ENCODE measurements around the gene FOXP1. TPM values are rescaled to one million over a fixed set of nuclear protein-coding genes. Genes with fewer than 3 reads are reported as not detected.

Gene FOXP1
- total and polyA plus RNA-seq, 9 of the 15 experiments (the other 6 are each of a cell fraction or from before 2014, with no cell fraction given) = 7.7 to 34.5 (median 13.7) TPM

GRCh38 chr3:71416876-71417275 lies 166.7 kb downstream of the FOXP1 start (continued):
- peak; percentile 54 to 65 (median 58) for TF ChIP-seq CTCF (IDR thresholded peaks at IDR 0.05 in 2 of 3, conservative IDR thresholded peaks at IDR 0.05 in 1 of 3; ENCODE audit: insufficient read depth in 2 of 3, low read depth in 1 of 3, low read length in 3 of 3)
- no peak for TF ChIP-seq ATF7 (IDR thresholded peaks at IDR 0.05)
- peak; percentile 88 for TF ChIP-seq PRDM10 (IDR thresholded peaks at IDR 0.05; ENCODE audit: partially characterized antibody)
- TF ChIP-seq CBFA2T2 (conservative IDR thresholded peaks at IDR 0.05) = no peak
- no peak for TF ChIP-seq GABPB2 (CRISPR knock-in tag; conservative IDR thresholded peaks at IDR 0.05)
- TF ChIP-seq KDM1A (IDR thresholded peaks at IDR 0.05) = no peak
- TF ChIP-seq ETS1 (conservative IDR thresholded peaks at IDR 0.05; ENCODE audit: control insufficient read depth, low read depth, low read length) = no peak
- no peak for TF ChIP-seq HMG20A (CRISPR knock-in tag; conservative IDR thresholded peaks at IDR 0.05)
- no peak for TF ChIP-seq ZNF239 (CRISPR knock-in tag; IDR thresholded peaks at IDR 0.05)
- TF ChIP-seq RBFOX2 (IDR thresholded peaks at IDR 0.05; ENCODE audit: low read depth, low read length) = no peak
- no peak for TF ChIP-seq TSHZ1 (CRISPR knock-in tag; IDR thresholded peaks at IDR 0.05)
- TF ChIP-seq KDM5B (IDR thresholded peaks at IDR 0.05; ENCODE audit: insufficient replicate concordance, low read depth, low read length) = no peak
- TF ChIP-seq ZBTB49 (CRISPR knock-in tag; IDR thresholded peaks at IDR 0.05; ENCODE audit: borderline replicate concordance) = no peak
- no peak for TF ChIP-seq HNRNPK (IDR thresholded peaks at IDR 0.05; ENCODE audit: low read depth, low read length, poor library complexity, severe bottlenecking)
- no peak for TF ChIP-seq STAT5A (IDR thresholded peaks at IDR 0.05; ENCODE audit: borderline replicate concordance, low read length)
